ENCODE data around the gene DUSP3.

DNA sequence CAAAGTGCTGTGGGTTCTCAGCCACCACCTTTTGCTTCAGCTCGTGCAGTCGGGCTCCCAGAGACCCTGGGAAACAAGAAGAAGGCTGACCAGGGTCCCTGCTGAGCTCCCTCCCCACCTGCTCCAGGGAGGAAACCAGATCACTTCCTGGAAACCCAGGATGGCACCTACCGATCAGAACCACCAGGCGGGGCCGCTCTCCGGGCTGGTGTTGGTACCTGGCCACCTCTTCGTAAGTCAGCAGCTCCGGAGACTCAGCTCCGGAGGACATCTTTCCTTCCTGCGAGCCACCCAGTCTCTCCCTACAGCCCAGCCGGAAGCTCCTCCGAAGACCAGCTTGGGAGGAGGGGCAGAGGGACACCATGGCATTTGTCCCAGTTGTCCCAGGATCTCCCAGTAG, 35.2 kb upstream of the DUSP3 start:
- TF ChIP-seq EZH2 (IDR thresholded peaks at IDR 0.05; ENCODE audit: low read length, unreplicated experiment), result no peak
- TF ChIP-seq, protein P1, sequence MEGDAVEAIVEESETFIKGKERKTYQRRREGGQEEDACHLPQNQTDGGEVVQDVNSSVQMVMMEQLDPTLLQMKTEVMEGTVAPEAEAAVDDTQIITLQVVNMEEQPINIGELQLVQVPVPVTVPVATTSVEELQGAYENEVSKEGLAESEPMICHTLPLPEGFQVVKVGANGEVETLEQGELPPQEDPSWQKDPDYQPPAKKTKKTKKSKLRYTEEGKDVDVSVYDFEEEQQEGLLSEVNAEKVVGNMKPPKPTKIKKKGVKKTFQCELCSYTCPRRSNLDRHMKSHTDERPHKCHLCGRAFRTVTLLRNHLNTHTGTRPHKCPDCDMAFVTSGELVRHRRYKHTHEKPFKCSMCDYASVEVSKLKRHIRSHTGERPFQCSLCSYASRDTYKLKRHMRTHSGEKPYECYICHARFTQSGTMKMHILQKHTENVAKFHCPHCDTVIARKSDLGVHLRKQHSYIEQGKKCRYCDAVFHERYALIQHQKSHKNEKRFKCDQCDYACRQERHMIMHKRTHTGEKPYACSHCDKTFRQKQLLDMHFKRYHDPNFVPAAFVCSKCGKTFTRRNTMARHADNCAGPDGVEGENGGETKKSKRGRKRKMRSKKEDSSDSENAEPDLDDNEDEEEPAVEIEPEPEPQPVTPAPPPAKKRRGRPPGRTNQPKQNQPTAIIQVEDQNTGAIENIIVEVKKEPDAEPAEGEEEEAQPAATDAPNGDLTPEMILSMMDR (conservative IDR thresholded peaks at IDR 0.05; ENCODE audit: low read depth, low read length), result peak; percentile 31; the same call in 1 of the 2 replicates

All from PC-3 (cell line).